CD4-positive, alpha-beta T cell (primary cell): Measurements from ENCODE around the gene LDHB. TPM values are rescaled to one million over a fixed set of nuclear protein-coding genes. Genes with fewer than 3 reads are reported as not detected.
"Not testable (repeated sequence)": the region's sequence is repeated elsewhere in the genome, so short reads cannot be mapped to it uniquely, and the experiment has no call there.

Experiments used
- ATAC-seq: fragments of 200-7000 bp; cut with Tn5 transposase; one replicate; pipeline ENCODE4 v1.10.0; 2022; ENCODE audit warnings: mild to moderate bottlenecking; ENCODE audit not compliant: poor library complexity
- CTCF ChIA-PET: fragments of 350-600 bp; sonication (Branson Sonifier 250); formaldehyde crosslinking; loops from one replicate; lab custom pipeline; 2021; ENCODE audit warnings: antibody characterized with exemption, inconsistent platforms; lab: Charles Lee
- POLR2A ChIA-PET: fragments of 350-600 bp; sonication (Branson Sonifier 250); formaldehyde crosslinking; loops from one replicate; lab custom pipeline; 2021; ENCODE audit warnings: antibody characterized with exemption, inconsistent platforms; lab: Charles Lee
- DNase-seq, 14 experiments: peaks; one replicate each; pipeline ENCODE4 v3.0.0-alpha.2; 2013 to 2020; ENCODE audit warnings: mixed read lengths in 2 of 14
- H3K27ac ChIP-seq, 2 donors: one replicate each; pipeline versions ENCODE4 v1.5.1 to v1.7.0; 2013; ENCODE audit warnings: low read length in 2 of 2, low read depth in 1 of 2, mild to moderate bottlenecking in 1 of 2
- H3K27me3 ChIP-seq, 2 experiments: 1 replicate in 1 of 2; 2 replicates in 1 of 2; pipeline versions ENCODE4 v1.6.1 to v1.7.0; 2013; ENCODE audit warnings: low read length in 2 of 2, control low read depth in 1 of 2, mild to moderate bottlenecking in 1 of 2, moderate library complexity in 1 of 2; ENCODE audit not compliant: insufficient read depth in 2 of 2, control insufficient read depth in 1 of 2
- H3K36me3 ChIP-seq: one replicate; pipeline ENCODE4 v1.6.1; 2013; ENCODE audit warnings: low read length, control low read depth; ENCODE audit not compliant: insufficient read depth
- H3K4me1 ChIP-seq: one replicate; pipeline ENCODE4 v1.6.1; 2013; ENCODE audit warnings: low read length, control low read depth; ENCODE audit not compliant: insufficient read depth
- H3K4me3 ChIP-seq: one replicate; pipeline ENCODE4 v1.5.1; 2013; ENCODE audit warnings: mild to moderate bottlenecking, low read length, moderate library complexity
- H3K9me3 ChIP-seq, 2 experiments: 1 replicate in 1 of 2; 2 replicates in 1 of 2; pipeline versions ENCODE4 v1.6.1 to v1.7.0; 2013; ENCODE audit warnings: low read length in 2 of 2, mild to moderate bottlenecking in 2 of 2, control low read depth in 1 of 2, moderate library complexity in 1 of 2; ENCODE audit not compliant: control insufficient read depth in 1 of 2, insufficient read depth in 1 of 2
- H3K27ac Mint-ChIP-seq: one replicate; pipeline ENCODE4 v1.8.0; 2020; ENCODE audit warnings: mixed read lengths
- H3K27me3 Mint-ChIP-seq: one replicate; pipeline ENCODE4 v1.8.0; 2021; ENCODE audit warnings: mixed read lengths
- H3K36me3 Mint-ChIP-seq: one replicate; pipeline ENCODE4 v1.8.0; 2021; ENCODE audit warnings: low read depth, mixed read lengths
- H3K4me1 Mint-ChIP-seq: one replicate; pipeline ENCODE4 v1.8.0; 2021; ENCODE audit warnings: low read depth, mixed read lengths
- H3K4me3 Mint-ChIP-seq: one replicate; pipeline ENCODE4 v1.8.0; 2020; ENCODE audit warnings: mild to moderate bottlenecking, mixed read lengths
- H3K9me3 Mint-ChIP-seq: one replicate; pipeline ENCODE4 v1.8.0; 2020; ENCODE audit warnings: mixed read lengths
- CTCF ChIP-seq: fragments of 200-600 bp; IDR thresholded peaks from one replicate; pipeline ENCODE4 v1.8.0; 2022; ENCODE audit warnings: antibody characterized with exemption, mild to moderate bottlenecking
- intact Hi-C, 2 experiments: fragments of 100-400 bp; cut with DNase I in 1 of 2; cut with micrococcal nuclease in 1 of 2; formaldehyde crosslinking; loops; one replicate each; pipeline versions ENCODE4 v1.15.1 to v1.9.0; 2023 to 2025; cut with DNase I, micrococcal nuclease
- total RNA-seq, 174 experiments: library from RNA in 2 of 174; stranded (reverse) in 2 of 174; gene quantifications; one replicate each; pipeline ENCODE4 v1.2.3 and lab custom pipeline; 2021 to 2026

Gene LDHB
- total RNA-seq, 2 experiments from 2014 or later: 559 to 605 TPM

- no peak overlapping the region for H3K27ac ChIP-seq
- H3K27me3 Mint-ChIP-seq: no peaks in the 10 kb centered on the region
Measured at GRCh38 chr12:21599143-21599999, 58.3 kb downstream of the LDHB start.

GRCh38 chr12:21598651-21599050, 59.0 kb downstream of the LDHB start:
- no peak for TF ChIP-seq CTCF
- CTCF ChIA-PET: interaction anchor here (1.3 kb wide), 1 partner anchor 11 kb away, joined by 3 read pairs; no protein-coding TSS in a partner anchor

More at GRCh38 chr12:21599143-21599999, 58.3 kb downstream of the LDHB start:
- H3K27me3 ChIP-seq: no peaks in the 10 kb centered on the region
- H3K4me3 ChIP-seq: no peak overlapping the region
- intact Hi-C loops: no loop called here
- ChIA-PET POLR2A (no interaction called here), CTCF (interaction anchor here (1.3 kb wide), 1 partner anchor 11 kb away, joined by 3 read pairs; no protein-coding TSS in a partner anchor)
- DNase-seq: no peak
- no peaks in the 10 kb centered on the region for H3K36me3 ChIP-seq
- H3K4me1 ChIP-seq: no peaks in the 10 kb centered on the region
- Mint-ChIP-seq H3K4me3 (no peak overlapping the region), H3K36me3 (no peaks in the 10 kb centered on the region), H3K27ac (no peak overlapping the region), H3K9me3 (no peaks in the 10 kb centered on the region), H3K4me1 (no peaks in the 10 kb centered on the region)
- ATAC-seq: no peak
- TF ChIP-seq CTCF: no peak
- H3K9me3 ChIP-seq: no peaks in the 10 kb centered on the region

GRCh38 chr12:21595356-21595755, 62.3 kb downstream of the LDHB start:
- H3K27ac Mint-ChIP-seq: not testable (repeated sequence)

More at GRCh38 chr12:21598651-21599050, 59.0 kb downstream of the LDHB start:
- no peaks in the 10 kb centered on the region for H3K9me3 Mint-ChIP-seq
- POLR2A ChIA-PET: no interaction called here
- H3K36me3 Mint-ChIP-seq: no peaks in the 10 kb centered on the region
- no peaks in the 10 kb centered on the region for H3K4me1 ChIP-seq
- no peak overlapping the region for H3K4me3 Mint-ChIP-seq
- no peaks in the 10 kb centered on the region for H3K9me3 ChIP-seq
- no peak overlapping the region for H3K27ac ChIP-seq
- H3K27me3 Mint-ChIP-seq: no peaks in the 10 kb centered on the region
- DNase-seq (no peak), ATAC-seq (no peak)
- no peak overlapping the region for H3K4me3 ChIP-seq
- no peaks in the 10 kb centered on the region for H3K36me3 ChIP-seq
- no peaks in the 10 kb centered on the region for H3K4me1 Mint-ChIP-seq
- H3K27ac Mint-ChIP-seq: no peak overlapping the region
- H3K27me3 ChIP-seq: no peaks in the 10 kb centered on the region
- intact Hi-C loops: no loop called here

More at GRCh38 chr12:21595356-21595755, 62.3 kb downstream of the LDHB start:
- POLR2A ChIA-PET, H3K4me1 ChIP-seq, H3K4me3 Mint-ChIP-seq, H3K4me1 Mint-ChIP-seq, H3K4me3 ChIP-seq, intact Hi-C loops, H3K27ac ChIP-seq, ATAC-seq, H3K27me3 ChIP-seq, DNase-seq, H3K36me3 ChIP-seq, CTCF ChIA-PET, H3K27me3 Mint-ChIP-seq: not testable (repeated sequence)
- Mint-ChIP-seq H3K36me3 (peaks cover 13% of the 10 kb centered on the region), H3K9me3 (peaks cover 15% of the 10 kb centered on the region)
- peaks cover 5 to 16% of the 10 kb centered on the region in 2 experiments for H3K9me3 ChIP-seq
